ENCODE measurements around the gene UTS2B. TPM values are rescaled to one million over a fixed set of nuclear protein-coding genes. Genes with fewer than 3 reads are reported as not detected.

UTS2B gene
- total and polyA plus RNA-seq, 2 of the 13 experiments (the other 11 are each of a cell fraction or from before 2014, with no cell fraction given): 0.03 to 0.46 TPM

GRCh38 chr3:191298846-191299245, 31.5 kb downstream of the UTS2B start:
- POLR2A ChIA-PET: no interaction called here
- Histone ChIP-seq H2AFZ (ENCODE audit: low read length) (no peak overlapping the region), H3K79me2 (ENCODE audit: insufficient read depth, low read length) (no peaks in the 10 kb centered on the region), H3K27me3 (ENCODE audit: control insufficient read depth in 1 of 2, insufficient read depth in 2 of 2, low read length in 2 of 2) (no peaks in the 10 kb centered on the region; a peak in 1 of 5 replicates), H3K4me3 (replicated peaks in 1 of 3; ENCODE audit: insufficient read depth in 1 of 3, low read depth in 2 of 3, low read length in 3 of 3) (no peak overlapping the region), H3K4me2 (ENCODE audit: low read depth, low read length) (no peak overlapping the region), H3K27ac (ENCODE audit: extremely low read length, insufficient read depth, low read length) (no peak overlapping the region), H3K36me3 (replicated peaks in 1 of 2; ENCODE audit: control insufficient read depth in 1 of 2, insufficient read depth in 2 of 2, low read length in 2 of 2) (no peaks in the 10 kb centered on the region), H3K9me3 (ENCODE audit: low read length) (no peaks in the 10 kb centered on the region), H4K20me1 (ENCODE audit: insufficient read depth, low read length) (no peaks in the 10 kb centered on the region), H3K9ac (ENCODE audit: insufficient read depth, low read depth, low read length) (no peak overlapping the region), H3K4me1 (ENCODE audit: insufficient read depth, low read length) (no peaks in the 10 kb centered on the region)
- no TSS peak for BruUV-seq (replicated peaks)
- FAIRE-seq: no peak
- CTCF ChIA-PET (ENCODE audit: low intra/inter-chr PET ratio, low total read pairs): no interaction called here
- TF ChIP-seq TCF7 (IDR thresholded peaks at IDR 0.05; ENCODE audit: low read depth): no peak
- no peak for TF ChIP-seq SMC3 (IDR thresholded peaks at IDR 0.05; ENCODE audit: low read length)
- TF ChIP-seq NCOA2 (CRISPR knock-in tag; IDR thresholded peaks at IDR 0.05): no peak
- no peak for TF ChIP-seq ZNF512B (CRISPR knock-in tag; IDR thresholded peaks at IDR 0.05; ENCODE audit: borderline replicate concordance)
- TF ChIP-seq ZGPAT (CRISPR knock-in tag; IDR thresholded peaks at IDR 0.05): no peak
- no peak for TF ChIP-seq TERF1 (CRISPR knock-in tag; IDR thresholded peaks at IDR 0.05)
- no peak for TF ChIP-seq MED1 (CRISPR knock-in tag; IDR thresholded peaks at IDR 0.05)
- TF ChIP-seq AGO1 (IDR thresholded peaks at IDR 0.05; ENCODE audit: low read depth, low read length, poor library complexity, severe bottlenecking): no peak
- TF ChIP-seq KMT2A (CRISPR knock-in tag; IDR thresholded peaks at IDR 0.05): no peak
- no peak for TF ChIP-seq ZBTB2 (CRISPR knock-in tag; IDR thresholded peaks at IDR 0.05; ENCODE audit: low read depth)
- DNase-seq (ENCODE audit: low spot score): no peak
- no peak for ATAC-seq
- intact Hi-C loops (cut with micrococcal nuclease; ENCODE audit: unreplicated experiment) (no loop called here), in situ Hi-C loops (cut with HindIII; ENCODE audit: extremely low pct_ligation_motif_present, low pct_unique_long_range_greater_than_20kb) (no loop called here)
